ENCODE data around the gene LGALS3.

Gene LGALS3

DNA sequence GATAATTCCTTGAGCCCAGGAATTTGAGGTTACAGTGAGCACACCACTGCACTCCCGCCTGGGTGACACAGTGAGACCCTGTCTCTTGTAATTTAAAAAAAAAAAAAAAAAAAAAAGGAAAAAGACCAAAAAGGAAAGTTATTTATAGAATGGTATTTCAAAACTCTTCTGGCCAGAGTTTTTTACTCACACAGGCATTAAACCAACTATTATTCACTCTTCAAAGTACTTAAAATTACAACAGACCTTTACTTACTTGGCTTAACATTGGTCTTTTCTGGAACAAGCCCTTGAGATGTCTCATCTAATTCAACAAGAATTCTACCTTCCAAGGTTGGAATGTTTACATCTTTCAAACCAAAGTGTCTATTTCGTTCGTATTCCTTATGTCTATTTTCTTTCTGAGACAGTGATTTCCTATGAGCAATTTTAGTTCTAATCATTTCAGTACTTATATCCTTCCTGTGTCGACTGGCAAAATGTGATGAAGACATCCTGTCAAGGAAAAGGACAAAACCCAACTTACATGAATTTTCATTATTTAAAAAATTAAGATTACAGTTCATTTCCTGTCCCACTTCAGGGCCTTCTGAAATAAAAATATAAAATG is 59.7 kb downstream of the LGALS3 start:
- H3K4me3 ChIP-seq (ENCODE audit: low read length) = no peak overlapping the region
- H3K4me1 ChIP-seq (ENCODE audit: control insufficient read depth, insufficient read depth, low read length) = peaks cover 4% of the 10 kb centered on the region
- no peaks in the 10 kb centered on the region for H3K9me3 ChIP-seq (ENCODE audit: control insufficient read depth, low read length)
- H3K27me3 ChIP-seq (ENCODE audit: control insufficient read depth, insufficient read depth, low read length) = no peaks in the 10 kb centered on the region
- H3K9ac ChIP-seq (ENCODE audit: low read length) = no peak overlapping the region
- no peaks in the 10 kb centered on the region for H3K36me3 ChIP-seq (ENCODE audit: control insufficient read depth, insufficient read depth, low read length)

- Histone ChIP-seq H3K4me1 (ENCODE audit: control insufficient read depth, insufficient read depth, low read length) (peaks cover 4% of the 10 kb centered on the region), H3K9me3 (ENCODE audit: control insufficient read depth, low read length) (no peaks in the 10 kb centered on the region), H3K4me3 (ENCODE audit: low read length) (peak overlapping the region; percentile 7), H3K36me3 (ENCODE audit: control insufficient read depth, insufficient read depth, low read length) (no peaks in the 10 kb centered on the region), H3K9ac (ENCODE audit: low read length) (peak overlapping the region; percentile 22), H3K27me3 (ENCODE audit: control insufficient read depth, insufficient read depth, low read length) (no peaks in the 10 kb centered on the region)
Measured at GRCh38 chr14:55190906-55191202, 61.8 kb downstream of the LGALS3 start.

DNA sequence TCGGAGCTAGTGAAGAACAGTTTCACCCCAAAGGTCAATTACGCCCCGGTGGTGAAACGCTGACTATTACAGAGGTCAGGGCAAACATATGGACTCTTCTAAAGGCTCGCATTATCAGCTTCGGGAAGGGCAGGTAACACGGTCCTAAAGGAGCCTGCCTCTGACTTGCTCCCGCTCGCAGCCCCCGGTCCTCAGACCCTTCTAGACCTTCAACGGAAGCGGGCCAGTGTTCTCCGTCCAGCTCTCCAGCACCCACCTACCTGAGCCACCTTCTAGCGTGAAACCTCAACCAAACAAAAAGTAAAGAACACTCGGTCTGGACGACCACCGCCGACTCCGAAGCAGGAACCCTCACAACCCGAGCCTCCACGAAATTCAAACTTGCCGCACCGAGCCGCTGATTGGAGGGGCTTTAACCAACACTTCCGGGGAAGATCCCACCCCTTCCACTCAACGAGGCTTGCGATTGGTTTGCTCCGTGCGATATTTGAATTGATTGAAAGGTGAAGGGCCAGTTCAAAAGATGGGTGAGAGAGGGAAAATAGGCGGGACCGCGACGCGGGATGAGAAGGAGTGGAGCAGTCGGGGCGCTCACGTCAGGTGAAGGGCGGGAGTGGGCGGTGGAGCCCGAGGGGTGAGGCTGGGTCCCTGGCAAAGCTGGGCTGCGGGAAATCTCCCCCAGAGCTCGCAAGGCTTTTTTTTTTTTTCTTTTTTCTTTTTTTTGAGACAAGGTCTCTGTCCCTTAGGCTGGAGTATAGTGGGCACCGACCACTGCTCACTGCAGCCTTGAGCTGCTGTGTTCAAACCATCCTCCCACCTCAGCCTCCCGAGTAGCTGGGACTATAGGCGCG is 62.4 kb downstream of the LGALS3 start, which contains the start of gene DLGAP5:
TSS of gene DLGAP5 (minus strand) at position 383 of the 851 bp plus-strand sequence. CDS start 2,406 bp downstream, outside the sequence.
- Histone ChIP-seq H3K36me3 (ENCODE audit: control insufficient read depth, insufficient read depth, low read length) (no peaks in the 10 kb centered on the region), H3K27me3 (ENCODE audit: control insufficient read depth, insufficient read depth, low read length) (no peaks in the 10 kb centered on the region), H3K9me3 (ENCODE audit: control insufficient read depth, low read length) (no peaks in the 10 kb centered on the region), H3K4me1 (ENCODE audit: control insufficient read depth, insufficient read depth, low read length) (peaks cover 4% of the 10 kb centered on the region), H3K9ac (ENCODE audit: low read length) (peak within 1 kb of the TSS; percentile 65), H3K4me3 (ENCODE audit: low read length) (peak within 1 kb of the TSS; percentile 7)

DNA sequence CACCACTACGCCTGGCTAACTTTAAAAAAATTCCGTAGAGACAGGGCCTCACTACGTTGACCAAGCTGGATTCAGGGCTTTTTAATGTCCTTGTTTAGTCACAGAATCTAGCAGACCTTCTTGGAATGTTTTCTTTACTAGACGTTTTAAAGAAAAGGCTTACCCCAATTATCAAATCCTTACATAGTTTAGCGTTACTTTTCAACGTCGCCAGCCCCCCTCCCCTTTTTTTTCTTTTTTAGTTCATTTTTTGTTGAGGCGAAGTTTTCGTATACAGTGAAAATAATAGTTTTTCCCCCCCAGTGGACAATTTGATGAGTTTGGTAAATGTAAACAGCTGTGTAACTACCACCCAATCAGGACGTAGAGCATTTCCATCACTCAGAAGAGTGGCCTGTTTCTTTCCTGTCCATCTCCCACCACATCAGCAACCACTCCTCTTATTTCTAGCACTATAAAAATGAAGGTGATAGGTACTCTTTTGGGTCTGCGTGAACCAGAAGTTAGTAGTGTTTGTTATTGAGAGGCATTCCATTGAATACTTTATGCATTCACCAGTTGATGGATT is 63.1 kb downstream of the LGALS3 start:
- Histone ChIP-seq H3K4me1 (ENCODE audit: control insufficient read depth, insufficient read depth, low read length) (peaks cover 4% of the 10 kb centered on the region), H3K9ac (ENCODE audit: low read length) (peak overlapping the region; percentile 65), H3K36me3 (ENCODE audit: control insufficient read depth, insufficient read depth, low read length) (no peaks in the 10 kb centered on the region)

DNA sequence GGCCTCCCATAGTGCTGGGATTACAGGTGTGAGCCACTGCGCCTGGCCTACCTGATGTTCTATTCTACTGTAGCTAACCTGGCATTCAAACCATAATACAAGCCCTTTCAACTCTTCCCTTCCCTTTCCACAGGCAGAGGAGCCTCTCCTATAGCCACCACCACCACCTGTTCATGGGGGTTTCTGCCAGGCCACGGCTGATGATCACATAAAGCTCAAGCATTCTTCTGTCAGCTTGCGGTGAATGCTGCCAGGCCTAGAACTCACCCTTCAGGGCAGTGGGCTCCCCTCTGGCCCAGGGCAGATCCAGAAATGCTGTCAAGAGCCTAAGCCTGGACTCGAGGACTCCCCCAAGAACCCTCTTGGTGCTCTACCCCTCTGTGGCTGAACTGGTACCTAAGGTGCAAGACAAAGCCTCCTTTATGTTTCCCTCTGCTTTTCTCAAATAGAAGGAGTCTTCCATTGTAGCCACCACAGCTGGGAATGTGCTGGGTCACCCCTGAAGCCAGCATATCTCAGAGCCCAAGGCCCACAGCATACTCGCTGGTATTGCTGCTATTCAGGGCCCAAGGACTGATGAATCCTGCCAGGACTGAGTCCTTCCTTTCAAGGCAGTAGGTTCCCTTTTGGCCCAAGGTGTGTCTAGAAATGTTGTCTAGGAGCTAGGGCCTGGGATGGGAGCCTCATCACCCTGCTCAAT is 65.8 kb downstream of the LGALS3 start:
- H3K9me3 ChIP-seq (ENCODE audit: control insufficient read depth, low read length) = no peaks in the 10 kb centered on the region
- H3K4me3 ChIP-seq (ENCODE audit: low read length) = no peak overlapping the region
- no peak overlapping the region for H3K9ac ChIP-seq (ENCODE audit: low read length)
- no peaks in the 10 kb centered on the region for H3K27me3 ChIP-seq (ENCODE audit: control insufficient read depth, insufficient read depth, low read length)
- H3K36me3 ChIP-seq (ENCODE audit: control insufficient read depth, insufficient read depth, low read length) = no peaks in the 10 kb centered on the region
- peaks cover 4% of the 10 kb centered on the region for H3K4me1 ChIP-seq (ENCODE audit: control insufficient read depth, insufficient read depth, low read length)

More for the DNA sequence above, 63.1 kb downstream of the LGALS3 start:
- H3K4me3 ChIP-seq (ENCODE audit: low read length) = peak overlapping the region; percentile 7
- no peaks in the 10 kb centered on the region for H3K9me3 ChIP-seq (ENCODE audit: control insufficient read depth, low read length)
- H3K27me3 ChIP-seq (ENCODE audit: control insufficient read depth, insufficient read depth, low read length) = no peaks in the 10 kb centered on the region
